ENCODE data around the gene SLC25A14.
A peak's percentile ranks its signal among the peaks of the same experiment; 100 is the strongest.

The SLC25A14 gene

GRCh38 chrX:130339408-130340222 is at the start of gene SLC25A14:
SLC25A14 (plus strand) TSS chrX:130339919; CDS start chrX:130340279, 360 bp downstream.
- Histone ChIP-seq H3K27me3 (ENCODE audit: control insufficient read depth in 1 of 2, insufficient read depth in 2 of 2, low read length in 2 of 2) (no peaks in the 10 kb centered on the region), H3K9ac (ENCODE audit: low read depth in 1 of 2, low read length in 2 of 2) (peak within 1 kb of the TSS; percentile 60 to 71), H3K36me3 (ENCODE audit: control insufficient read depth in 1 of 2, insufficient read depth in 2 of 2, low read length in 2 of 2) (no peaks in the 10 kb centered on the region), H3K4me3 (ENCODE audit: low read depth in 1 of 2, low read length in 2 of 2) (peak within 1 kb of the TSS; percentile 85 to 86), H3K4me1 (ENCODE audit: control insufficient read depth in 1 of 2, insufficient read depth in 2 of 2, low read length in 2 of 2) (no peaks in the 10 kb centered on the region), H3K27ac (ENCODE audit: low read depth, low read length) (no peak within 1 kb of the TSS), H3K9me3 (ENCODE audit: control insufficient read depth in 1 of 2, low read length in 2 of 2) (no peaks in the 10 kb centered on the region)

GRCh38 chrX:130295519-130296296 is 44.0 kb upstream of the SLC25A14 start:
- H3K27me3 ChIP-seq (ENCODE audit: control insufficient read depth in 1 of 2, insufficient read depth in 2 of 2, low read length in 2 of 2): no peaks in the 10 kb centered on the region
- no peak overlapping the region for H3K9ac ChIP-seq (ENCODE audit: low read depth in 1 of 2, low read length in 2 of 2)
- no peaks in the 10 kb centered on the region for H3K4me1 ChIP-seq (ENCODE audit: control insufficient read depth in 1 of 2, insufficient read depth in 2 of 2, low read length in 2 of 2)
- no peak overlapping the region for H3K27ac ChIP-seq (ENCODE audit: low read depth, low read length)
- no peaks in the 10 kb centered on the region for H3K36me3 ChIP-seq (ENCODE audit: control insufficient read depth in 1 of 2, insufficient read depth in 2 of 2, low read length in 2 of 2)
- no peak overlapping the region for H3K4me3 ChIP-seq (ENCODE audit: low read depth in 1 of 2, low read length in 2 of 2)
- H3K9me3 ChIP-seq (ENCODE audit: control insufficient read depth in 1 of 2, low read length in 2 of 2): no peaks in the 10 kb centered on the region

GRCh38 chrX:130296297-130296678 is 43.4 kb upstream of the SLC25A14 start:
- H3K9ac ChIP-seq (ENCODE audit: low read depth in 1 of 2, low read length in 2 of 2): no peak overlapping the region
- no peak overlapping the region for H3K27ac ChIP-seq (ENCODE audit: low read depth, low read length)
- no peaks in the 10 kb centered on the region for H3K36me3 ChIP-seq (ENCODE audit: control insufficient read depth in 1 of 2, insufficient read depth in 2 of 2, low read length in 2 of 2)
- H3K27me3 ChIP-seq (ENCODE audit: control insufficient read depth in 1 of 2, insufficient read depth in 2 of 2, low read length in 2 of 2): no peaks in the 10 kb centered on the region
- no peaks in the 10 kb centered on the region for H3K9me3 ChIP-seq (ENCODE audit: control insufficient read depth in 1 of 2, low read length in 2 of 2)
- no peaks in the 10 kb centered on the region for H3K4me1 ChIP-seq (ENCODE audit: control insufficient read depth in 1 of 2, insufficient read depth in 2 of 2, low read length in 2 of 2)
- H3K4me3 ChIP-seq (ENCODE audit: low read depth in 1 of 2, low read length in 2 of 2): no peak overlapping the region

GRCh38 chrX:130296743-130297142 is 43.0 kb upstream of the SLC25A14 start:
- H3K27ac ChIP-seq (ENCODE audit: low read depth, low read length): no peak overlapping the region
- no peaks in the 10 kb centered on the region for H3K36me3 ChIP-seq (ENCODE audit: control insufficient read depth in 1 of 2, insufficient read depth in 2 of 2, low read length in 2 of 2)
- no peaks in the 10 kb centered on the region for H3K9me3 ChIP-seq (ENCODE audit: control insufficient read depth in 1 of 2, low read length in 2 of 2)
- H3K27me3 ChIP-seq (ENCODE audit: control insufficient read depth in 1 of 2, insufficient read depth in 2 of 2, low read length in 2 of 2): no peaks in the 10 kb centered on the region
- H3K4me3 ChIP-seq (ENCODE audit: low read depth in 1 of 2, low read length in 2 of 2): no peak overlapping the region
- no peaks in the 10 kb centered on the region for H3K4me1 ChIP-seq (ENCODE audit: control insufficient read depth in 1 of 2, insufficient read depth in 2 of 2, low read length in 2 of 2)
- H3K9ac ChIP-seq (ENCODE audit: low read depth in 1 of 2, low read length in 2 of 2): no peak overlapping the region

GRCh38 chrX:130299279-130300009 is 40.3 kb upstream of the SLC25A14 start:
- Histone ChIP-seq H3K9ac (ENCODE audit: low read depth in 1 of 2, low read length in 2 of 2) (no peak overlapping the region), H3K4me1 (ENCODE audit: control insufficient read depth in 1 of 2, insufficient read depth in 2 of 2, low read length in 2 of 2) (no peaks in the 10 kb centered on the region), H3K27ac (ENCODE audit: low read depth, low read length) (no peak overlapping the region), H3K27me3 (ENCODE audit: control insufficient read depth in 1 of 2, insufficient read depth in 2 of 2, low read length in 2 of 2) (no peaks in the 10 kb centered on the region), H3K4me3 (ENCODE audit: low read depth in 1 of 2, low read length in 2 of 2) (peak overlapping the region; percentile 29 to 45), H3K9me3 (ENCODE audit: control insufficient read depth in 1 of 2, low read length in 2 of 2) (no peaks in the 10 kb centered on the region), H3K36me3 (ENCODE audit: control insufficient read depth in 1 of 2, insufficient read depth in 2 of 2, low read length in 2 of 2) (no peaks in the 10 kb centered on the region)

GRCh38 chrX:130300010-130300282 is 39.8 kb upstream of the SLC25A14 start:
- Histone ChIP-seq H3K4me3 (ENCODE audit: low read depth in 1 of 2, low read length in 2 of 2) (peak overlapping the region; percentile 29 to 45), H3K9me3 (ENCODE audit: control insufficient read depth in 1 of 2, low read length in 2 of 2) (no peaks in the 10 kb centered on the region), H3K4me1 (ENCODE audit: control insufficient read depth in 1 of 2, insufficient read depth in 2 of 2, low read length in 2 of 2) (no peaks in the 10 kb centered on the region)

GRCh38 chrX:130301405-130301804 is 38.3 kb upstream of the SLC25A14 start:
- Histone ChIP-seq H3K4me1 (ENCODE audit: control insufficient read depth in 1 of 2, insufficient read depth in 2 of 2, low read length in 2 of 2) (no peaks in the 10 kb centered on the region), H3K27ac (ENCODE audit: low read depth, low read length) (no peak overlapping the region), H3K9ac (ENCODE audit: low read depth in 1 of 2, low read length in 2 of 2) (no peak overlapping the region), H3K36me3 (ENCODE audit: control insufficient read depth in 1 of 2, insufficient read depth in 2 of 2, low read length in 2 of 2) (no peaks in the 10 kb centered on the region), H3K27me3 (ENCODE audit: control insufficient read depth in 1 of 2, insufficient read depth in 2 of 2, low read length in 2 of 2) (no peaks in the 10 kb centered on the region), H3K4me3 (ENCODE audit: low read depth in 1 of 2, low read length in 2 of 2) (no peak overlapping the region), H3K9me3 (ENCODE audit: control insufficient read depth in 1 of 2, low read length in 2 of 2) (no peaks in the 10 kb centered on the region)

More at GRCh38 chrX:130300010-130300282, 39.8 kb upstream of the SLC25A14 start:
- no peak overlapping the region for H3K9ac ChIP-seq (ENCODE audit: low read depth in 1 of 2, low read length in 2 of 2)
- no peak overlapping the region for H3K27ac ChIP-seq (ENCODE audit: low read depth, low read length)
- H3K27me3 ChIP-seq (ENCODE audit: control insufficient read depth in 1 of 2, insufficient read depth in 2 of 2, low read length in 2 of 2): no peaks in the 10 kb centered on the region
- no peaks in the 10 kb centered on the region for H3K36me3 ChIP-seq (ENCODE audit: control insufficient read depth in 1 of 2, insufficient read depth in 2 of 2, low read length in 2 of 2)

- Histone ChIP-seq H3K27ac (ENCODE audit: low read depth, low read length) (no peak overlapping the region), H3K4me3 (ENCODE audit: low read depth in 1 of 2, low read length in 2 of 2) (no peak overlapping the region), H3K4me1 (ENCODE audit: control insufficient read depth in 1 of 2, insufficient read depth in 2 of 2, low read length in 2 of 2) (no peaks in the 10 kb centered on the region), H3K9me3 (ENCODE audit: control insufficient read depth in 1 of 2, low read length in 2 of 2) (no peaks in the 10 kb centered on the region), H3K27me3 (ENCODE audit: control insufficient read depth in 1 of 2, insufficient read depth in 2 of 2, low read length in 2 of 2) (no peaks in the 10 kb centered on the region), H3K36me3 (ENCODE audit: control insufficient read depth in 1 of 2, insufficient read depth in 2 of 2, low read length in 2 of 2) (no peaks in the 10 kb centered on the region), H3K9ac (ENCODE audit: low read depth in 1 of 2, low read length in 2 of 2) (no peak overlapping the region)
Measured at GRCh38 chrX:130301977-130302376, 37.7 kb upstream of the SLC25A14 start.

GRCh38 chrX:130304587-130305368 is 34.9 kb upstream of the SLC25A14 start:
- no peak overlapping the region for H3K9ac ChIP-seq (ENCODE audit: low read depth in 1 of 2, low read length in 2 of 2)
- no peaks in the 10 kb centered on the region for H3K36me3 ChIP-seq (ENCODE audit: control insufficient read depth in 1 of 2, insufficient read depth in 2 of 2, low read length in 2 of 2)
- H3K9me3 ChIP-seq (ENCODE audit: control insufficient read depth in 1 of 2, low read length in 2 of 2): no peaks in the 10 kb centered on the region
- H3K4me1 ChIP-seq (ENCODE audit: control insufficient read depth in 1 of 2, insufficient read depth in 2 of 2, low read length in 2 of 2): no peaks in the 10 kb centered on the region
- H3K27me3 ChIP-seq (ENCODE audit: control insufficient read depth in 1 of 2, insufficient read depth in 2 of 2, low read length in 2 of 2): no peaks in the 10 kb centered on the region
- H3K27ac ChIP-seq (ENCODE audit: low read depth, low read length): no peak overlapping the region
- H3K4me3 ChIP-seq (ENCODE audit: low read depth in 1 of 2, low read length in 2 of 2): no peak overlapping the region

Data from duodenal mucosa (tissue), 2 donors.